ENCODE data around the gene NACC2. TPM values are rescaled to one million over a fixed set of nuclear protein-coding genes. Genes with fewer than 3 reads are reported as not detected.

Gene NACC2
- total and polyA plus RNA-seq, 8 donors, result 4.1 to 69.2 (median 10.0) TPM

GRCh38 chr9:136117916-136118319, 22.8 kb upstream of the NACC2 start:
- DNase-seq, result peak; percentile 63 to 72
- H3K27ac ChIP-seq, result peak overlapping the region; percentile 93 to 99 (median 96)
- TF ChIP-seq POLR2AphosphoS5 (IDR thresholded peaks at IDR 0.05) (no peak), POLR2A (IDR thresholded peaks at IDR 0.05) (no peak), EP300 (IDR thresholded peaks at IDR 0.05) (no peak), CTCF (IDR thresholded peaks at IDR 0.05) (no peak)
- H3K9me3 ChIP-seq, result no peaks in the 10 kb centered on the region
- intact Hi-C loops (cut with DNase I; ENCODE audit: low total_unique reads), result no loop called here
- peaks cover 22 to 34% (median 26%) of the 10 kb centered on the region in 4 donors for H3K36me3 ChIP-seq
- no peaks in the 10 kb centered on the region for H3K27me3 ChIP-seq
- peaks cover 26 to 46% (median 42%) of the 10 kb centered on the region in 4 donors for H3K4me1 ChIP-seq
- H3K4me3 ChIP-seq, result peak overlapping the region; percentile 77 to 90 (median 82)
- WGBS, 5 donors, result 0 to 1% (median 1%) methylated on average over 19 to 36 of the region's 36 CpGs

GRCh38 chr9:136117291-136117915, 22.3 kb upstream of the NACC2 start:
- 26 to 39% (median 33%) methylated on average over 21 to 23 of the region's 23 CpGs for WGBS, 5 donors
- H3K4me3 ChIP-seq, result peak overlapping the region; percentile 77 to 90 (median 82)
- no peaks in the 10 kb centered on the region for H3K27me3 ChIP-seq
- TF ChIP-seq POLR2AphosphoS5 (IDR thresholded peaks at IDR 0.05), result no peak
- no peak for TF ChIP-seq POLR2A (IDR thresholded peaks at IDR 0.05)
- no peak for TF ChIP-seq EP300 (IDR thresholded peaks at IDR 0.05)
- TF ChIP-seq CTCF (IDR thresholded peaks at IDR 0.05), result no peak
- no peak for DNase-seq
- intact Hi-C loops (cut with DNase I; ENCODE audit: low total_unique reads), result no loop called here
- H3K27ac ChIP-seq, result peak overlapping the region; percentile 93 to 99 (median 96)
- peaks cover 21 to 44% (median 39%) of the 10 kb centered on the region in 4 donors for H3K4me1 ChIP-seq
- no peaks in the 10 kb centered on the region for H3K9me3 ChIP-seq
- peaks cover 22 to 34% (median 26%) of the 10 kb centered on the region in 4 donors for H3K36me3 ChIP-seq

- Histone ChIP-seq H3K4me3 (peak overlapping the region in 1 of 4 donors; percentile 80), H3K36me3 (peaks cover 22 to 34% (median 26%) of the 10 kb centered on the region in 4 donors), H3K9me3 (no peaks in the 10 kb centered on the region), H3K4me1 (peaks cover 21 to 47% (median 40%) of the 10 kb centered on the region in 4 donors), H3K27ac (peak overlapping the region in 3 of 5 donors; percentile 18 to 96 (median 93)), H3K27me3 (no peaks in the 10 kb centered on the region)
- WGBS, 5 donors, result 93 to 96% (median 94%) methylated on average over 43 to 69 of the region's 69 CpGs
- intact Hi-C loops (cut with DNase I; ENCODE audit: low total_unique reads), result no loop called here
- no peak for DNase-seq
- TF ChIP-seq CTCF (IDR thresholded peaks at IDR 0.05) (no peak), POLR2AphosphoS5 (IDR thresholded peaks at IDR 0.05) (no peak), POLR2A (IDR thresholded peaks at IDR 0.05) (no peak), EP300 (IDR thresholded peaks at IDR 0.05) (no peak)
Measured at GRCh38 chr9:136116360-136117098, 21.4 kb upstream of the NACC2 start.

GRCh38 chr9:136115641-136116359, 20.7 kb upstream of the NACC2 start:
- Histone ChIP-seq H3K27ac (no peak overlapping the region), H3K27me3 (no peaks in the 10 kb centered on the region), H3K9me3 (no peaks in the 10 kb centered on the region), H3K4me3 (no peak overlapping the region), H3K4me1 (peaks cover 25 to 53% (median 44%) of the 10 kb centered on the region in 4 donors), H3K36me3 (peaks cover 22 to 34% (median 26%) of the 10 kb centered on the region in 4 donors)
- WGBS, 5 donors, result 83 to 92% (median 91%) methylated on average over 17 to 22 of the region's 22 CpGs
- intact Hi-C loops (cut with DNase I; ENCODE audit: low total_unique reads), result no loop called here
- TF ChIP-seq EP300 (IDR thresholded peaks at IDR 0.05), result no peak
- TF ChIP-seq POLR2A (IDR thresholded peaks at IDR 0.05), result no peak
- no peak for DNase-seq
